ENCODE results near the gene RAB35. TPM values are rescaled to one million over a fixed set of nuclear protein-coding genes. Genes with fewer than 3 reads are reported as not detected.

RAB35 gene
- total RNA-seq (2014; rRNA removed) (52.8 and 64.1 TPM in 2 replicates), Bru-seq, nascent RNA (percentile 74 among the genes with signal in this experiment), BruChase-seq, experiment 1, labeled RNA remaining after a 6-hour chase (percentile 90 among the genes with signal in this experiment), BruChase-seq, experiment 2, labeled RNA remaining after a 2-hour chase (percentile 86 among the genes with signal in this experiment)
- long read RNA-seq, transcript RAB35-201 (6 exons, 2,945 nt), result major isoform, 19 of 36 reads
- long read RNA-seq, partial matches to known transcripts, result 3 of 36 reads
- long read RNA-seq, other reads (novel, unspliced or antisense), result 12 of 36 reads

DNA sequence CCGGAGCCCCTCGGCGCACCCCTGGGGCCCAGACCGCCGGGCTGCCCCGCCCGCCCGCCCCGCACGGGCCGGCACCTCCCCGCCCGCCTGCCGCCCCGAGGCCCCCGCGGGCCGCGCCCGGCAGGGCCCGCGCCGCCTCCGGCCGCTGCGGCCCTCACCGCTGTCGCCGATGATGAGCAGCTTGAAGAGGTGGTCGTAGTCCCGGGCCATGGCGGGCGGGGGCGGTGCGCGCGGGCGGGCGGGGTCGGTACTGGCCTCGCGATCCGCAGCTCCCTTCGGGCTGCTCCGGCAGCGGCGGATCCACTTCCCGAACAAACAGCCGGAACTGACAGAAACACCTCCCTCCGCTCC, at the start of gene RAB35:
Gene RAB35 (minus strand): TSS at position 313 of the 351 bp plus-strand sequence. CDS start 103 bp downstream, at position 210.
- Histone ChIP-seq H2AFZ (ENCODE audit: low read length) (peak within 1 kb of the TSS; percentile 77), H3F3A (ENCODE audit: low read length, unreplicated experiment) (no peaks in the 10 kb centered on the region), H3K9me2 (replicated peaks; ENCODE audit: low read length) (no peaks in the 10 kb centered on the region), H3K4me1 (ENCODE audit: insufficient read depth, low read length) (peaks cover 32% of the 10 kb centered on the region), H3K79me2 (ENCODE audit: low read length) (peaks cover 71% of the 10 kb centered on the region), H3K4me2 (ENCODE audit: low read length) (peak within 1 kb of the TSS; percentile 90), H3K27me3 (ENCODE audit: low read length) (no peaks in the 10 kb centered on the region), H3K4me3 (ENCODE audit: low read length) (peak within 1 kb of the TSS; percentile 91), H3K9ac (ENCODE audit: low read length) (peak within 1 kb of the TSS; percentile 95), H4K20me1 (ENCODE audit: low read length) (peaks cover 18% of the 10 kb centered on the region), H3K27ac (ENCODE audit: low read length) (peak within 1 kb of the TSS; percentile 83), H3K36me3 (ENCODE audit: low read depth, low read length) (peaks cover 9% of the 10 kb centered on the region), H3K9me3 (ENCODE audit: low read length) (no peaks in the 10 kb centered on the region)
- TF ChIP-seq EZH2phosphoT487 (IDR thresholded peaks at IDR 0.05; ENCODE audit: borderline replicate concordance, low read length), result no peak
- TF ChIP-seq CTCF (conservative IDR thresholded peaks at IDR 0.05; ENCODE audit: low read depth, low read length), result no peak
- no peak for TF ChIP-seq EZH2 (IDR thresholded peaks at IDR 0.05; ENCODE audit: low read length, unreplicated experiment)
- DNase-seq (no peak), ATAC-seq (peak; percentile 69)
- intact Hi-C loops (cut with micrococcal nuclease), result no loop called here
- ChIA-PET POLR2A (ENCODE audit: unreplicated experiment) (interaction anchor here (0.6 to 1.9 kb wide), 6 partner anchors 18 to 210 kb away, joined by 3 to 20 read pairs (median 5); partner anchors contain the start of genes RNU4-2, RPLP0 and SIRT4), CTCF (interaction anchor here (0.6 kb wide), 1 partner anchor 185 kb away, joined by 8 read pairs; no protein-coding TSS in a partner anchor)
- BruUV-seq (replicated peaks), result no TSS peak

DNA sequence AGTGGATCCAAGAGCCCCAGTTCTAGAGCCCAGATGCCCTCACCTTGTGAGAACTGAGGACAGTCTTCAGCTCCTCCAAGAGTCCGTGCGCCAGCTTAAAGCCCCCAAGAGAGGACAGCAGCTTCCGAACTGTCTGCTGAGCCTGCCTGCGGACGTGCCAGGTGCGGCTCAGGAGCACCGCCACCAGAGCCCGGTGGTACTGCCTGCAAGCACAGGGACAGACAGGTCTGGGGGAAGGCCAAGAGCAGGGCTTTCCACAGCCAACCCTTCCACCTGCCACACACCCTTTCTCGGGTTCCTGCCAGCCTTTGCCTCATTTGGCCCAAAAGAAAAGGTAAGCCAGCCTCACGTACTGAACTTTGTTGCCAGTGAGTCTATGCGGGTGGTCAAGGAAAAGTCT, 47.7 kb upstream of the RAB35 start:
- ATAC-seq (no peak), DNase-seq (no peak)
- Histone ChIP-seq H2AFZ (ENCODE audit: low read length) (no peak overlapping the region), H3K4me3 (ENCODE audit: low read length) (no peak overlapping the region), H3K4me1 (ENCODE audit: insufficient read depth, low read length) (no peaks in the 10 kb centered on the region), H4K20me1 (ENCODE audit: low read length) (no peaks in the 10 kb centered on the region), H3K9me2 (replicated peaks; ENCODE audit: low read length) (no peaks in the 10 kb centered on the region), H3K9me3 (ENCODE audit: low read length) (no peaks in the 10 kb centered on the region), H3K9ac (ENCODE audit: low read length) (no peak overlapping the region), H3K79me2 (ENCODE audit: low read length) (no peaks in the 10 kb centered on the region), H3F3A (ENCODE audit: low read length, unreplicated experiment) (no peaks in the 10 kb centered on the region), H3K36me3 (ENCODE audit: low read depth, low read length) (peaks cover 71% of the 10 kb centered on the region), H3K27me3 (ENCODE audit: low read length) (no peaks in the 10 kb centered on the region), H3K27ac (ENCODE audit: low read length) (no peak overlapping the region), H3K4me2 (ENCODE audit: low read length) (no peak overlapping the region)
- POLR2A ChIA-PET (ENCODE audit: unreplicated experiment), result no interaction called here
- CTCF ChIA-PET, result no interaction called here
- TF ChIP-seq EZH2 (IDR thresholded peaks at IDR 0.05; ENCODE audit: low read length, unreplicated experiment) (no peak), CTCF (conservative IDR thresholded peaks at IDR 0.05; ENCODE audit: low read depth, low read length) (no peak), EZH2phosphoT487 (IDR thresholded peaks at IDR 0.05; ENCODE audit: borderline replicate concordance, low read length) (no peak)
- no TSS peak for BruUV-seq (replicated peaks)
- intact Hi-C loops (cut with micrococcal nuclease), result no loop called here

- no peaks in the 10 kb centered on the region for H3K9me3 ChIP-seq (ENCODE audit: low read length)
- H3K4me3 ChIP-seq (ENCODE audit: low read length), result no peak overlapping the region
- no peaks in the 10 kb centered on the region for H3K9me2 ChIP-seq (replicated peaks; ENCODE audit: low read length)
- H3K79me2 ChIP-seq (ENCODE audit: low read length), result no peaks in the 10 kb centered on the region
- BruUV-seq (replicated peaks), result no TSS peak
- H3K4me2 ChIP-seq (ENCODE audit: low read length), result no peak overlapping the region
- no peaks in the 10 kb centered on the region for H3K27me3 ChIP-seq (ENCODE audit: low read length)
- H3K4me1 ChIP-seq (ENCODE audit: insufficient read depth, low read length), result no peaks in the 10 kb centered on the region
- no peak overlapping the region for H3K9ac ChIP-seq (ENCODE audit: low read length)
- peaks cover 73% of the 10 kb centered on the region for H3K36me3 ChIP-seq (ENCODE audit: low read depth, low read length)
- ATAC-seq (no peak), DNase-seq (no peak)
- no peaks in the 10 kb centered on the region for H3F3A ChIP-seq (ENCODE audit: low read length, unreplicated experiment)
- no peak overlapping the region for H3K27ac ChIP-seq (ENCODE audit: low read length)
- POLR2A ChIA-PET (ENCODE audit: unreplicated experiment), result no interaction called here
- no peaks in the 10 kb centered on the region for H4K20me1 ChIP-seq (ENCODE audit: low read length)
- no peak overlapping the region for H2AFZ ChIP-seq (ENCODE audit: low read length)
- intact Hi-C loops (cut with micrococcal nuclease), result no loop called here
- TF ChIP-seq CTCF (conservative IDR thresholded peaks at IDR 0.05; ENCODE audit: low read depth, low read length), result no peak
- no peak for TF ChIP-seq EZH2 (IDR thresholded peaks at IDR 0.05; ENCODE audit: low read length, unreplicated experiment)
- no peak for TF ChIP-seq EZH2phosphoT487 (IDR thresholded peaks at IDR 0.05; ENCODE audit: borderline replicate concordance, low read length)
- CTCF ChIA-PET, result no interaction called here
These were observed 46.2 kb upstream of the RAB35 start for GRCh38 chr12:120162763-120163162.
